ENCODE data around the gene PLXNC1.

DNA sequence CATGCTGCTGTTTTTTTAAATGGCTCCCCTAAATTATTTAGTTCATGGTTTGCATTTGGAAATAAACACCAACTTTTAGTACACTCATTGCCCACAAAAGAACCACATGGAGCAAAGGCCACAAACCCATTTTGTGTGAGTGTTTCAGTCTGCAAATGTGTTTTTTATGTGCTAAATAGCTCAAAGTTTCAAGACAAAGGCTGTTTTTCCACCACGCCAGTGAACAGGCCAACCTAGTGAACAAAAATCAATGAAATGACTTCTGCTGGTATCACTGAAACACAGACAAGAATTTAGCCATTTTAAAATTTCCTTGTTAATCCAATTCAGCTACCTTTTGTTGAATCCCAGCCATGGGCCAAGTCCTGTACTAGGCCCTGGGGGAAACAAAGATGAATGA is 52.3 kb downstream of the PLXNC1 start:
- TF ChIP-seq, protein P1, sequence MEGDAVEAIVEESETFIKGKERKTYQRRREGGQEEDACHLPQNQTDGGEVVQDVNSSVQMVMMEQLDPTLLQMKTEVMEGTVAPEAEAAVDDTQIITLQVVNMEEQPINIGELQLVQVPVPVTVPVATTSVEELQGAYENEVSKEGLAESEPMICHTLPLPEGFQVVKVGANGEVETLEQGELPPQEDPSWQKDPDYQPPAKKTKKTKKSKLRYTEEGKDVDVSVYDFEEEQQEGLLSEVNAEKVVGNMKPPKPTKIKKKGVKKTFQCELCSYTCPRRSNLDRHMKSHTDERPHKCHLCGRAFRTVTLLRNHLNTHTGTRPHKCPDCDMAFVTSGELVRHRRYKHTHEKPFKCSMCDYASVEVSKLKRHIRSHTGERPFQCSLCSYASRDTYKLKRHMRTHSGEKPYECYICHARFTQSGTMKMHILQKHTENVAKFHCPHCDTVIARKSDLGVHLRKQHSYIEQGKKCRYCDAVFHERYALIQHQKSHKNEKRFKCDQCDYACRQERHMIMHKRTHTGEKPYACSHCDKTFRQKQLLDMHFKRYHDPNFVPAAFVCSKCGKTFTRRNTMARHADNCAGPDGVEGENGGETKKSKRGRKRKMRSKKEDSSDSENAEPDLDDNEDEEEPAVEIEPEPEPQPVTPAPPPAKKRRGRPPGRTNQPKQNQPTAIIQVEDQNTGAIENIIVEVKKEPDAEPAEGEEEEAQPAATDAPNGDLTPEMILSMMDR (IDR thresholded peaks at IDR 0.05) = no peak
- TF ChIP-seq EZH2 (IDR thresholded peaks at IDR 0.05; ENCODE audit: borderline replicate concordance, insufficient read depth, low read depth, low read length, poor library complexity, severe bottlenecking) = no peak

Measured in B cell (primary cell).